Measurements from ENCODE around the gene TXNDC16.
"Not testable (repeated sequence)": the region's sequence is repeated elsewhere in the genome, so short reads cannot be mapped to it uniquely, and the experiment has no call there.

TXNDC16 gene, protein sequence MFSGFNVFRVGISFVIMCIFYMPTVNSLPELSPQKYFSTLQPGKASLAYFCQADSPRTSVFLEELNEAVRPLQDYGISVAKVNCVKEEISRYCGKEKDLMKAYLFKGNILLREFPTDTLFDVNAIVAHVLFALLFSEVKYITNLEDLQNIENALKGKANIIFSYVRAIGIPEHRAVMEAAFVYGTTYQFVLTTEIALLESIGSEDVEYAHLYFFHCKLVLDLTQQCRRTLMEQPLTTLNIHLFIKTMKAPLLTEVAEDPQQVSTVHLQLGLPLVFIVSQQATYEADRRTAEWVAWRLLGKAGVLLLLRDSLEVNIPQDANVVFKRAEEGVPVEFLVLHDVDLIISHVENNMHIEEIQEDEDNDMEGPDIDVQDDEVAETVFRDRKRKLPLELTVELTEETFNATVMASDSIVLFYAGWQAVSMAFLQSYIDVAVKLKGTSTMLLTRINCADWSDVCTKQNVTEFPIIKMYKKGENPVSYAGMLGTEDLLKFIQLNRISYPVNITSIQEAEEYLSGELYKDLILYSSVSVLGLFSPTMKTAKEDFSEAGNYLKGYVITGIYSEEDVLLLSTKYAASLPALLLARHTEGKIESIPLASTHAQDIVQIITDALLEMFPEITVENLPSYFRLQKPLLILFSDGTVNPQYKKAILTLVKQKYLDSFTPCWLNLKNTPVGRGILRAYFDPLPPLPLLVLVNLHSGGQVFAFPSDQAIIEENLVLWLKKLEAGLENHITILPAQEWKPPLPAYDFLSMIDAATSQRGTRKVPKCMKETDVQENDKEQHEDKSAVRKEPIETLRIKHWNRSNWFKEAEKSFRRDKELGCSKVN

DNA sequence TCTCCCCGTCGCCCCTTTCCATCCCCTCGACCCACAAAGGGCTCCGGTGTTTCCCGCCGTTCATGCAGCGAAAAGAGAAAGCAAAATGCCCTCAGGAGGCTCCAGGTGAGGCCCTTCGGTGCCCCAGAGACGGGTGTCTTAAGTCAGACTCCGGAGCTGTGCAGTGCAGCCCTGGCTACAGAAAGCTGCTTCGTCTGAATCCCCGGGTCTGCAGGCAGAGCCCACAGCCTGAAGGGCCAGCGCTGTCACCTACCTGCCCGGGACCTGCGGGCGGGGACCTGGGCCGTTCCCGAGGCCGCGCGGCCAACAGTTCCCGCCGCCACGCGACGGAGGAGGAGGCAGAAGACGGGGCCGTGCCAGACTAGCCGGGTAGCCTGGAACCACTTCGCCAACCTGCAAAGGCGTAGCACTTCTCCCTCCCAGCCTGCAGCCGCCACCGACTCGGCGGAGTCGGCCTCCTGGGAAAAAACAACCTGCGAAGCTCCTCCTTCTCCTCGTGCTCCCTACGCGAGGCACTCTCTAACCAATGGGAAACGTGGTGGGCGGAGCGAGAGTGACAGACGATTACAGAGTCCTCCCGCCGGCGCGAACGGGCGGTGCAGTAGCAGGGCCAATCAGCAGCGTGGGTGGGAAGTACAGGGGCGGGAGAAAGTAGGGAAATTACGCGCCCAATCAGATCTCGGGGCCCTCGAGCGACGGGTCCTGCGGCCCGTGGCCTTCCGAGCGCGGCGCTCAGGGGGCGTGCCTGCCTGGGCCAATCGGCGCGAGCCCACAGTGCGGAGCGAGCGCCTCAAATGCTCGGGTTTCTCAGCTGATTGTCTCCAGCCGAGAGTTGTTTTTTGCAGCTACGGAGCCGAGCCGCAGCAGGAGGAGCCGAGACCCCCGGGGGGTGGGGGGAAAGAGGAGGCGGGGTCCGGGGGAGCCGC is at the start of gene TXNDC16, which contains the start of gene GPR137C:
TXNDC16 (minus strand) TSS at position 443 of the 926 bp plus-strand sequence. CDS start 8,948 bp downstream, outside the sequence.
GPR137C (plus strand) TSS at position 774 of the 926 bp plus-strand sequence. CDS start 312 bp downstream, outside the sequence.
- peak; percentile 99 for DNase-seq (ENCODE audit: low read depth)

DNA sequence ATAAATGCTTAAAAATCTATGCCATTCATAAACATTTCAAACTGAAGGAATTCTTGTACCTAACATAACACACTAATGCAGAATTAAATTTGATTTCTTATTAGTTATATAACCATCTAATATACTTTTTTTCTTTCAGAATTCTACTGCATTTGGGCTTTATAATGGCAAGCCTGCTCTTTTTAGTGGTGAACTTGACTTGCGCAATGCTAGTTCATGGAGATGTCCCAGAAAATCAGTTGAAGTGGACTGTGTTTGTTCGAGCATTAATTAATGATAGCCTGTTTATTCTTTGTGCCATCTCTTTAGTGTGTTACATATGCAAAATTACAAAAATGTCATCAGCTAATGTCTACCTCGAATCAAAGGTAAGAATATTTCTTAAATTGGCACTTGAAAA is 47.7 kb upstream of the TXNDC16 start:
- DNase-seq (ENCODE audit: low read depth): no peak

DNA sequence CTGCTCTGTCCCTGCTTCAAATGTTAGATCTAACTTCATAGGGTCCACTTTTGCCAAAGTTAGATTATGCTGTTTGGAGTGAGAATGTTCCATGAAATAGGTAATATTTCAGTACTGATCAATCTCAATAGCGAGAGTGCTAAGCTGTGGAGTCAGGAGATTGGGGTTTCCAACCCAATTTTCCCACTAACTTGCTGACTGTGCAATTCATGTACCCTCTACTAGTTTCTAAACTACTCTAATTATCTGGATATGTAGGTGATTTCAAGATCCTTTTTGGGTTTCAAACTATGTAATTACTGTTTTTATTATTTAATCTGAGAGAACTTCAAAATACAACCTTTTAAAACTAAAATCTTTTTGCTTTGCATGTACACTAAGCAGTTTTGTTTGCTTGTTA is 46.3 kb upstream of the TXNDC16 start:
- no peak for DNase-seq (ENCODE audit: low read depth)

DNA sequence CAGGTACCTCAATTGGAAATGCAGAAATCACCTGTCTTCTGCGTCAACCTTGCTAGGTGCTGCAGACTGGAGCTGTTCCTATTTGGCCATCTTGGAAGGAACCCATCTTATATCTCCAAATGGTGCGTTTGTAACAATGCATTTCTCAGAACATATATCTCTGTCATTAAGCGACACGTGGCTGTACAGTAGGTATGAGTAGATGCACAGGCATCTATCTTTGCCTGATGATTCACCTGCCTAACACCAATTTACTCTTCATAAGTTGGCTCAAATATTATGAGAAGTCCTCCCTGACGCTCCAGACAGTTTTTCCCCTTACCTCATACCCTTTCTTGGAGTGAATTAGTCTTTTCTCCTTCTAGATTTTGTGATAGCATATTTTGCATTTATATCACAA is 44.6 kb upstream of the TXNDC16 start:
- DNase-seq (ENCODE audit: low read depth): no peak

DNA sequence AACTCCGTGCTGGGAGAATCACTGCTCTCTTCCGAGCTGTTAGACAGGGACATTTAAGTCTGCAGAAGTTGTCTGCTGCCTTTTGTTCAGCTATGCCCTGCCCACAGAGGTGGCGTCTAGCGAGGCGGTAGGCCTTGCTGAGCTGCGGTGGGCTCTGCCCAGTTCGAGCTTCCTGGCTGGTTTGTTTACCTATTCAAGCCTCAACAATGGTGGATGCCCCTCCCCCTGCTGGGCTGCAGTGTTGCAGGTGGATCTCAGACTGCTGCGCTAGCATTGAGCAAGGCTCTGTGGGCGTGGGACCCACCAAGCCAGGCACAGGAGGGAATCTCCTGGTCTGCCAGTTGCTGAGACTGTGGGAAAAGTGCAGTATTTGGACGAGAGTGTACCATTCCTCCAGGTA is 44.0 kb upstream of the TXNDC16 start:
- DNase-seq (ENCODE audit: low read depth): no peak

DNA sequence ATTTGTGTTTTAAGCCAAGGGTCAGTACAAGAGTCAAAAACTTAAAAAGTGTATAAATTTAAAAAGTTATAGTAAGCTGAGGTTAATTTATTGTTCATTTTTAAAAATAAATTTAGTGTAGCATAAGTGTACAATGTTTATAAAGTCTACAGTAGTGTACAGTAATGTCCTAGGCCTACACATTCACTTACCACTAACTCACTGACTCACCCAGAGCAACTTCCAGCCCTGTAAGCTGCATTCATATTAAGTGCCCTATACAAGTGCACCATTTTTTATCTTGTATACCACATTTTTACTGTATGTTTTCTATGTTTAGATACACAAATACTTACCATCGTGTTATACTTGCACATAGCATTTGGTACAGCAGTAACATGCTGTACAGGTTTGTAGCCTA is 38.0 kb upstream of the TXNDC16 start:
- no peak for DNase-seq (ENCODE audit: low read depth)

DNA sequence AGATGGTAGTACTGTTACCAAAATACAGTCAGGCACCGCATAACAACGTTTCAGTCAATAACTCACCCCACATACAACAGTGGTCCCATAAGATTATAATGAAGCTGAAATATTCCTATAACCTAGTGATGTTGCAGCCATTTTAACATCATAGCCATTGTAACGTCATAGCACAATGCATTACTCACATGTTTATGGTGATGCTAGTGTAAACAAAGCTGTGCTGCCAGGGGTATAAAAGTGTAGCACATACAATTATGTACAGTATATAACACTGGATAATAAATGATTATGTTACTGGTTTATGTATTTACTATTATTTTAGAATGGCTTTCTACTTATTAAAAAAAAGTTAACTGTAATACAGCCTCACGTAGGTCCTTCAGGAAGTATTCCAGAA is 37.3 kb upstream of the TXNDC16 start:
- no peak for DNase-seq (ENCODE audit: low read depth)

DNA sequence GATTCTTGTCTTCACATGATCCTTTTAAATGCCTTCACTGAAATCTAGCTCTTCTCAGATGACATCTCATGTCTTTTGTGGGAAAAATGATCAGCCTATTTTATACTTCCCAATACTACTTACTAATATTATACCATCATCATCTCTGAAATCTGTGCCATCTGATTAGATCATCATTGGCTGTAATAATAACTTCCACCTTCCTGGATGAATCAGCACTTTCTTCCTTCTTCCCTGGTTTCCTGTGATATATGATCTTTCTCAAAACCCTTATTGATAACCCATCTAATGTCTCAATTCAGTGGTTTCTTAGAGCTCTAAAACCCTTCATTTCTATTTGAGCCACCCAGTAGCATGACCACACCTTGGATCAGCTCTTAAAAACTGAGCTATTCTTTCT is 31.2 kb upstream of the TXNDC16 start:
- DNase-seq (ENCODE audit: low read depth): no peak

DNA sequence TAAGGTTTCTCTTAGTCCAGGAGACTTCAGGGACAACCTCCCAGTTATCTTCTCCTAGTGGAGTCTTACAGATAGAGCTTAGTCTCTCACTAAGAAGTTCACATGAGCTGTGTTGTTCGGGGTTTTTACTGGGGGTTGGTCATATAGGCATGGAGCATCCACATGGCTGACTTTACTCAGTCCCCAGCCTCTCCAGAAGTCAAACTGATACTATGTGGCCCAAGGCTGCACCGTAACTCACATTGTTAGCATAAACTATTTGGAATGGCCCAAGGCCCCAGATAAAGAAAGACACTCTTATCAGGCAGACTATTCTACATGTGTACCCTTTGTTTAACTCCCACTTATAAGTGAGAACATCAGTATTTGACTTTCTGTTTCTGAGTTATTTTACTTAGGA is 23.6 kb upstream of the TXNDC16 start:
- no peak for DNase-seq (ENCODE audit: low read depth)

DNA sequence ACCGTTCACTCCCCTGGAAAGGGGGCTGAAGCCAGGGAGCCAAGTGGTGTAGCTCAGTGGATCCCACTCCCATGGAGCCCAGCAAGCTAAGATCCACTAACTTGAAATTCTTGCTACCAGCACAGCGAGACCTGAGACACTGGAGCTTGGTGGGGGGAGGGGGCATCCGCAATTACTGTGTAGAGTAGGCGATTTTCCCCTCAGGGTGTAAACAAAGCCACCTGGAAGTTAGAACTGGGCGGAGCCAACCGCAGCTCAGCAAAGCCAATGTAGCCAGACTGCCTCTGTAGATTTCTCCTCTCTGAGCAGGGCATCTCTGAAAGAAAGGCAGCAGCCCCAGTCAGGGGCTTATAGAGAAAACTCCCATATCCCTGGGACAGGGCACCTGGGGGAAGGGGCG is 16.1 kb upstream of the TXNDC16 start:
- DNase-seq (ENCODE audit: low read depth): not testable (repeated sequence)

DNA sequence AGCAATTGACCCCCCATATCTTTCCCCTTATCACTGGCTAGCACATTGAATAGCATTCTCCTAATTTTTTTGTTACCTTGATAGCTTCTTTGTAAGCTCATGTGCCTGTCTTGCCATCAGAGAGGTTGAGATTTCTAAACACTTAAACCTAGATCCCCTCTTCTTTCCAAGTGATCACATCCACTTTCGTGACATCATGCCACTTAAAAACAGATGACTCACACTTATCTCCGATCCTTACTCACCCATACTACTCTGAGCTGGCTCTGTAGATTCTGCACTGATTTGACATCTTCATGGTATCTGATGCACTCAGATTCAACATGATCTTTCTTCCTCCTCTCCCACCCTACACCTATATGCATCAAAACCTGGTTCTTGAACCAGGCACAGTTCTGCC is 10.8 kb upstream of the TXNDC16 start:
- peak; percentile 38 for DNase-seq (ENCODE audit: low read depth)

DNA sequence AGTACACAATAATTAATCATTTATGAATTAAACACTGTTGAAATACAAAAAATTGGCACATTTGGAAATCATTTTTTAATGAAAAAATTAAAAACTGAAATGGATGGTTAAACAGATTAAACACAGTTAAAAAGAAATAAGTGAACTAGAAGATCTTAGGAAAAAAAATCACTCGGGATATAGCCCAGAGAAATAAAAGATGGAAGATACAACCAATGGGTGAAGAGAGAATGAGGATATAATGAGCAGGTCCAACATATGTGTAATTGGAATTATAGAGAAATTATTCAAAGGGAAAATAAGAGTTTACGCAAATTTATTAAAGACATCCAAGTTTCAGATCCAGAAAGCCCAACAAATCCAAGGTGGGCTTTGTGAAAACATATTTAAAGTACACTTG is 6.4 kb upstream of the TXNDC16 start:
- DNase-seq (ENCODE audit: low read depth): no peak

DNA sequence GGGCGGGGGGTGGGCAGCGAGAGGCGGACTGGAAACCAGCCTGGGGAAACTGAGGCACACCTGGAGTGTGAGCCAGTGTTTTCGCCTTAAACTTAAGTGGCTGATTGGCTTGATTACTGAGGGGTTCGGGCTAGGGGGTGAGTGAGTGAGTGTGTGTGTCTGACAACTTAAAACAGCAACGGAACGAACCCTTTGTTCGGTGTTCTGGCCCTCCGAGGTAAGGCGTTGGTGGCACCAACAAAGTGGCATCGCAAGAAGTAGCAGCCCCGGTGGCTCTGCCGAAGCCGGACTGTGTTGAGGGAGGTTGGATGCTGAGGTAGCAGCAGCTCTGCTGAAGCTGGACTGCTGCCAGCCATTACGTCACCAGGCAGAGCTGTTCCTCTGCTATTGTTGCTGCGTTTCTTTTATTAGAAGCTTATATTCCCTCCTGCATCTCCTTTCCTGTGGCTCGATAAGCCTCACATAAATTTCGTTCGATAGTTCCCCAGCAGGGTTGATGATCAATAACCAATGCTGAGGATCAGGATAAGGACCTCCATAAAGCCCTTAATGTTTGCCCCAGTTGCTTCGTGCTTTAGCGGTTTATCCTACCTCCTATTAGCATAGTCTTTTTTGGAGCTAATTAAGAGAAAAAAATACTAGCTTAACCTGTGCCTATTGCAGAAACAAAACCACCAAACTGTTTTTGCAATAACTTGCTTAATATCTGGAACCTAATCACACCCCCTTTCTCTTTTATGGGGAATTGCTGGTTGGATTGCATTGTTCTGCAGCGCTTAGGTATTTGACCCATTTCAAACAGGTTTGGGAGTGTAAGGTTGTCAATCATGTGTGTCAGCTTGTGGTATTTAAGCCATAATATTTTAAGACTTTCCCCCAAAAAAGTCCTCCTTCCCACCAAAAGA is 1.6 kb upstream of the TXNDC16 start:
- peak; percentile 64 for DNase-seq (ENCODE audit: low read depth)

DNA sequence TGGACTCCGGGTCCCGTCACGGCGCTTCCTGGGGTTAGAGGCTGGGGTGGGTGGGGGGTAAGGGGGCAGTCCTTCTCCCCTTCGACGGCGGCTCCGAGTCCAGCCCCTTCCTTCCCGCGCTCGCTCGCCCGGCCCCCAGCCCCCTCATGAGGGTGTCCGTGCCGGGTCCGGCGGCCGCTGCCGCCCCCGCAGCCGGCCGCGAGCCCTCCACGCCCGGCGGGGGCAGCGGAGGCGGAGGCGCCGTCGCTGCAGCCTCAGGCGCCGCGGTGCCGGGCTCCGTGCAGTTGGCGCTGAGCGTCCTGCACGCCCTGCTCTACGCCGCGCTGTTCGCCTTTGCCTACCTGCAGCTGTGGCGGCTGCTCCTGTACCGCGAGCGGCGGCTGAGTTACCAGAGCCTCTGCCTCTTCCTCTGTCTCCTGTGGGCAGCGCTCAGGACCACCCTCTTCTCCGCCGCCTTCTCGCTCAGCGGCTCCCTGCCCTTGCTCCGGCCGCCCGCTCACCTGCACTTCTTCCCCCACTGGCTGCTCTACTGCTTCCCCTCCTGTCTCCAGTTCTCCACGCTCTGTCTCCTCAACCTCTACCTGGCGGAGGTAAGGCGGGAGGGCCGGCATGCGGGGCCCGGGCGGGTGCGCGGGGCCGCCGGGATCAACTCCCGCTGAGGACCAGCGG is 831 bp upstream of the TXNDC16 start:
- no peak for DNase-seq (ENCODE audit: low read depth)

DNA sequence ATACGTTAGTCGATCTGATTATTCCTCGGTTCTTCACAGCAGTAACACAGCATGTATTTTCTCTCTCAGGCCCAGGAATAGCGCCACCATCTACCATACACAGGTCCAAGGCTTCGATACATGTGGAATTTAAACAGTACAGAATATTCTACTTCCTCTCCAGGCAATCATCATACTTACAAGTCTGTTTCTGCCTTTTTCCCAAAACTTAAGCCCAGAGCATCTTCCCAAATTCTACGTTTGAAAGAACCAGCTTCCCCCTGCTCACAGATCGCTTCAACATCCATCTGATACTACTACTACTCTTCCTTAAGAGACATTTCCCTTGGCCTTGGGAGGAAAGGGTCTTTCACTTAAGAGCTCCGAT is 626 bp downstream of the TXNDC16 start:
- DNase-seq (ENCODE audit: low read depth): no peak

DNA sequence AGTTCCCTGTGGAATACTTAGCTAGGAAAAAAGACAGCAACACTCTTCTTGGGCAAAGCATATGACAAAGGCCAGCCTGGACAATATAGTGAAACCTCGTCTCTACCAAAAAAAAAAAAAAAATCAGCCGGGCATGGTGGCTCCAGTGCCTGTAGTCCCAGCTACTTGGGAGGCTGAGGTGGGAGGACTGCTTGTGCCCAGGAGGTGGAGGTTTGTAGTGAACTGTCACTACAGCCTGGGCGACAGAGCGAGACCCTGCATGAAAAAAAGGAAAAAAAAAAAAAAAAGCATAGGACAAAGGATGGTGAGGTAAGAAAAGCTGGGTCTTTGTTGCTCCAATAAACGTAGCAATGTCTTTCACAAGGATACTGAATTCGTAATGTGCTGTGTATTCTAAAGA is 1.1 kb downstream of the TXNDC16 start:
- no peak for DNase-seq (ENCODE audit: low read depth)

DNA sequence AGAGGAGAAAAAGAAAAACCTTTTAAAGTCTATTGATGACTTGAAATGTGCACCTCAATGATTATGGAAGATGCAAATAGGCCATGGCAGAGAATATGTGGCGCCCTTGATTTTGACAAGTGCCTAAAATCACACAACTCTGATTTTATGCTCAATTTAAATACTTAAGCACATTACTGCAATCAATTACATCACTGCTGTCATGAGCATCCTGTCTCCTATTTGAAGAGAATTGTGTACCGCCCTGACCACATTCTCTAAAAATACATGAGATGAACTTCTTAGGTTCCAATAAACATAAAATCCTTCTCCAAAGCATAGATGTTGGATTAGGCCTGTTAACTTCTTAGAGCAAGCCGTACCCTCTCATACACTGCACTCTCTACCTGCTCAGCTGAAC is 1.6 kb downstream of the TXNDC16 start:
- DNase-seq (ENCODE audit: low read depth): no peak

DNA sequence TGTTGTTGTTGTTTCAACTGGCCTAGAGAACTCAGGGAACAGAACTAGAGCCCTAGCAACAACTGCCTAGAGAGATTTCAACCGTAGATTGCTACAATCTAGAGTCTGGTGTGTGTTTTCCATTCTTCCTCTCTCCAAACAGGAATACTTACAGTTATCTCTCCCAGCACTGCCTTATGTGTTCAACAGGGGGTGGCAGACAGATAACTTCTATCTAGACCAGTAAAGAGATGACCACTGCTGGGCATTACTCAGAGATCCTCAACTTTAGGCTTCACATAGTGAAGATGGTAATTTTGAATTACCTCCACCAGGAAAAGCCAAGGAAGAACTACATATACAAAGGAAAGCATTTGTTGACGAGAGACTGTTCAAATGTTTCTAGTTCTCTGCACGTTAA is 4.8 kb downstream of the TXNDC16 start:
- DNase-seq (ENCODE audit: low read depth): no peak

DNA sequence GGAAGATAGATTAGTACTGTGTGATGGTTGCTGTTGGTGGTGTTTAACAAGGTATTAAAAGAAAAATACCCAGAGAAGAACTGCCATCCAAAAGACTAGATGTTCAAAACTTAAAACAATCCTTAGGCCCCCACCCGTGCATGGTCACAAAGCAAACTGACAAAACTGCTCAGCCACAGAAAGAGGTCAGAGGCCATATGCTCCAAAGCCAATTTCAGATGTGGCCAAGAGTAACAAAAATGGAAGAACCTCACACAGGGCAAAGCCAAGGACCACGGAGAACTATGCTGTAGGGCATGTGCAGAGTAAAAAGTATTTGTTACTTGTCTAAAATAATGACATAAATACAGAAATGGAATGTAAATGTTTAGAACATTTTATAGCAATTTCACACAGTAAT is 5.3 kb downstream of the TXNDC16 start:
- no peak for DNase-seq (ENCODE audit: low read depth)

DNA sequence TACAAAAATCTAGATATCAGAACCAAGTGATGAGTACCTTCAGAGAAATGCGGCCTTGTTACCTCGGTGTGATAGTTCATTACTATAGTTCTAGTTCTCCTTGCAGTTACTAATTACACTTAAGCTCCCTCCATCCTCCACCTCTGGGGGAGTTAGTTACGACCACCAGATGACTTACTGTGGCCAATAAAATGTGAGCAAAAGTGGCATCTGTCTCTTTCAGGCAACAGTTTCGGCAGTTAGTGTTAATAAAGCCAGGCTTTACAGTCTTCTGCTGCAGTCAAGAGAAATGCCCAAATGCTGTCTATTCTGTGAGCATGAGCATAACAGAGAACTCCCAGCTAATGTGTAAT is 6.0 kb downstream of the TXNDC16 start:
- no peak for DNase-seq (ENCODE audit: low read depth)
